Kidney capillary endothelial cell (primary cell): ENCODE results near the gene ZNF516.
A peak's percentile ranks its signal among the peaks of the same experiment; 100 is the strongest.

Experiments
- DNase-seq: peaks from one replicate; pipeline ENCODE4 v3.0.0-alpha.2; 2018; ENCODE audit warnings: low spot score

The ZNF516 gene

DNA sequence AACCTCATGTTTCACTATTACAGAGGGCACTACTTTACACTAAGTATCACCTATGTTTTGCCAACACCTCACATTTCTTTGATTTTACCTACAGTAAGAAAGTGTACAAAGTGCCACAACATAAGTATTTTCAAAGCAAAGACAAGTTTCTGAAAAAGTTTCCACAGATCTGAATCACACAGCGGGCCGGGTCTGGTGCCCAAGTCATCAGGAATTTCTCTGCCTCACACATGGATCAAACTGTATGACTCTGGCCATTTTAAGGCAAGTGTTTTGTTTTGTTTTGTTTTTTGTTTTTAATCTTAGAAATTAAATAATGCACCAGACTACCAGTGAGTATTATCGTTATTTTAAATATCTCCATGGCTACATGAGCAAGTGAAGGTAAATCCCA lies 73.4 kb downstream of the ZNF516 start:
- no peak for DNase-seq

DNA sequence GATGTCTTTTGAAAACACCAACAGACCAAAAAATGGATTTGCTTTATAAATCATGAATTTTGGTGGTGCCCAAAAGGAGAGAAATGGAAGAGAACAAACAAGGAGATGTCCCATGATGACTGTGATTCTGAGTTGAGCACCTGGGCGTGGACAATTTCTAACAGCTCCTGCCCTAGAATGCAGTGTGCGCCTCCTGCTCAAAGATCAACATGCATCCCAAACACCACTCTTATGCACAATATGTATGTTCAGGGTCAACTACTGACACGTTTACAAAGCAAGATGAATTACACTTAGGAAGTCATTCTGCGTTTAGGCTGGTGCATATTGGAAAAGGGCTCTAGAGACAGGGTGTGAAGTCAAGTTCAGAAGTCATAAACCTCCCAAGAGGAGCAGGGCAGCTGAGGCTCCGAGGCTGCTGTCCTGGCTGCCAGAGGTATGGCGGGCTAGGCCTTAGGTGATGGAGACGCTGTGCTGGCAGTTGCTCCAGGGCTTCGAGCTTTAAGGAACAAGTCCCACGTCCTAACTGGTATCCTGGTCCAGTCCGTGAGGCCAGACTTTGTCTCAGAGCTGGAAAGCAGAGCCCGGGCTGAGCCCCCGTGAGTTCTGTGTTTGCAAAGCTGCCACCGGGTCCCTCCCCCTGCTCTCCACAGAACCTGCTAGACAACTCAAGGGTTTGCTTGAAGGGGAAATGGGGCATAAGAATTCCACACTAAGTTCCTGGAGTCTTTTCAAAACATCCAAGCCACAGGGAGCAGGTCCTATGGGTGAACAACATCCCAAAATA lies 74.0 kb downstream of the ZNF516 start:
- DNase-seq, result no peak

DNA sequence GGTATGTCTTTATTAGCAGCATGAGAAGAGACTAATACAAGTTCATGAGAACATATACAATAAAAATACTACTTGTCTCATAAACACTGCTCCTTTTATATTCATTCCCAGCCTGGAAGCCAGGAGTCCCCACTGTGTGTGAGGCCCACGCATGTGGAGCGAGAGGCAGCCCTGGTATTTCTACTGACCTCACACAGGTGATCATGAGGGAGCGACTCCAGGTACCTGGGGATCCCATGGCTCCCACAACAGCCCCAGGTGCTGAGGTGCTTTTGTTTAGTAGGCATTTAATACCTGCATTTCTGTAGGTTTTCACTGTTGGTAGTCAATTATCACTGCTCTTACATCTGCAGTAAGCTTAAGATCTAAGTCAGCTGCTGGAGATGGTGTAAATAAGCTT lies 75.2 kb downstream of the ZNF516 start:
- DNase-seq, result no peak

DNA sequence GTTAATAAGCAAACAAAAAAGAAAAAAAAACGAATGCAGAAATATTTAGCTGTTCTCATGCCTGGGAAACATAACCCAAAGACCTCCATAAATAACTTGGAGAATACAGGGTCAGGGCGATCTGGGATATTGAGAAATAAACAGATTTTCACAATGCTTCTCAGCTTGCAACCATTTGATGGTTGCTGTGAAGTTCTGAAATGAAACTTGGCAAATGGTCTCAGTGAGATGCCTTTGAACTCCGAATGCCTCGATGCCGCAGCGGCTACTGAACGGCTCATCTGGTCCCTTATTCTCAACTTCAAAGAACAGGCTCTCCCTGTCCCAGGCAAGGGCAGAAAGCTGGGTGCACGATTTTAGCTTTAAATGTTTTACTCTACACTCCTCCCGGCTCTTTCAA lies 78.1 kb downstream of the ZNF516 start:
- no peak for DNase-seq

DNA sequence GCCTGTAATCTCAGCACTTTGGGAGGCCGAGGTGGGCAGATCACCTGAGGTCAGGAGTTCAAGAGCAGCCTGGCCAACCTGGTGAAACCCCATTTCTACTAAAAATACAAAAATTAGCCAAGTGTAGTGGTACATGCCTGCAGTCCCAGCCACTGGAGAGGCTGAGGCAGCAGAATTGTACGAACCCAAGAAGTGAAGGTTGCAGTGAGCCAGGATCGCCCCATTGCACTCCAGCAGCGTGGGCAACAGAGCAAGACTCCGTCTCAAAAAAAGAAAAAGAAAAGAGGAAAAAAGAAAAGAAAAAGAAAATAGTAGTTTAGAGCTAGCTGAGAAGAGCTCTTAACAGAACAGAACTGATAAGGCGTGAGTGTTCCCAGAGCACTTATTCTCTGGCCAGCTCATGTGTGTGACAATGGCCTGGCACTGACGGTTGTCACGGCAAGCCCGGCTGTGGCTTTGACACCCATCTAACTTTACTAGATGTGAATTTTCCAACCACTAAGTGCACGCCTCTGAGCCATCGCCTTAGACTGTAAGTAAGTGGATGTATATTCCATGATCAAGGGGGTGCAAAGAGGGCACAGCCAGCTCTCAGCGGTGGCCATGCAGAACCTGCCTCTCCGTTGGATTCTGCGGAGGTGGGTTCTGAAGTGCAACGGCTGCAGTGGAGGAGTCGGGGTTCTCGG lies 80.0 kb downstream of the ZNF516 start:
- no peak for DNase-seq

DNA sequence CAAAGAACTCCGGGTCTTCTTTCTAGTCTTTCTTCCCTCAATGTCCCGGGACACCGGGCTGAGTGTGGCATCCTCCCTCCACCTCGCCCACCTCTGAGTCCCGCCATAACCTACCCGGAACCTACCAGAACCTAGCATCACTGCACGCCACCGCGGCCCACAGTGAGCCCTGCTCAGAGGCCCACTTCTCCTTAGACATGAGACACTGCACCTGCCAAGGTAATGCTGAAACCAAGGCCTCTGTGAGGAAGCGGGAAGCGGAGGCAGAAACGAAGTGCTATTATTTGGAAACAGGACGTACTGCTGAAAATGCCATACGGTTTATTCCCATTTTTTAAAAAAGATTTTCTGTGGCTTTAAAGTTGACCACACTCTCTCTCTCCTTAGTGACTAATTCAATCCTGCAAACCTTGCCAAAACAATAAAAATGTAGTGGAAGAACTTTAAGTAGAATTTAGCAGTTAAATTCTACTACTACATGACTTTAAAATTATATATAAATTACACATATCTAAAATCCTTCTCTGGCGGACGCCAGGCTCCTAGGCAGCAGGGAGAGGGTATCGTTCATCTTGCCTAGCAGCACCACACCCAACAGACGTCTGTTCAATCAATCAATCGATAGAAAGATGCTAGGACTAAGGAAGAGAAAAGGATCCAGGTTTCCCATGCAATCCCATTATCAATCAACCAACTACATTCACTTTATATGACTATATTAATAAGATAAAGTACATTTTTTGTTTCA lies 82.0 kb downstream of the ZNF516 start:
- no peak for DNase-seq

DNA sequence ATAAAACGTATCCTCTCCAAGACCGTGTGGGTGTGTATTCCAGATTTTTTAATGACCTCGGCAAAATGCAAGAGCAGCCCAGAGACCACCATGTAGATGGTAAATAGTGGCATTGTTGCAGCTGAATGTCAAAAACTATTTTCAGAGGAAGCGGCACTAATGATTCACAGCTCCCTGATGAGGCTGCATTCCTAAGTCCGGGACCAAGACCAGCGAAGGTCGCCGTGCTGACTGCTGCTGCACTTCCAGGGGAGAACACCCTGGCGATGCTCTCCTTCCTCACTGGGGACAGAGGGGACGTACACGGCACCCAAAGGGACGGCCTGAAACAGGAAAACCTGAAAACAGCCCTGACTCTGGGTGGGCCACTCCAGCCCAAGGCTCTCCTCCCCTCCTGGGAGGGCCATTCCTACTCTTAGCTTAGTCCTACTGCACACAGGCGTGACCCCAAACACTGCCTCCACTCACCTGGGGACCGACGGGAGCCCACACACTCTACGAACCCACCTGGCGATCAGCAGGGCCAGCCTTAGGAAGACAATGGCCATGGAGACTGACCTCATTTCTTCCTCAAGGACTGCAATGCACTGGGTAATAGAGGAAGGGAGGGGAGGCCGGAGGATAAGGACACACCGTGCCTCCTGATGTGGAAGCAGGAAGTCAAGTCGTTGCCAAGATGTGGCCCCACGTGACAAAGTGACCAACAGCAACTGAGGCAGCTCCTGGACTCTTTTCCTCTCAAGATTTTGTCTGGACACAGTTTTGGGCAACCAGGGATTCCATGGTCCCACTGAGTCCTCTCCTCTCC lies 82.8 kb downstream of the ZNF516 start:
- peak; percentile 34 for DNase-seq

DNA sequence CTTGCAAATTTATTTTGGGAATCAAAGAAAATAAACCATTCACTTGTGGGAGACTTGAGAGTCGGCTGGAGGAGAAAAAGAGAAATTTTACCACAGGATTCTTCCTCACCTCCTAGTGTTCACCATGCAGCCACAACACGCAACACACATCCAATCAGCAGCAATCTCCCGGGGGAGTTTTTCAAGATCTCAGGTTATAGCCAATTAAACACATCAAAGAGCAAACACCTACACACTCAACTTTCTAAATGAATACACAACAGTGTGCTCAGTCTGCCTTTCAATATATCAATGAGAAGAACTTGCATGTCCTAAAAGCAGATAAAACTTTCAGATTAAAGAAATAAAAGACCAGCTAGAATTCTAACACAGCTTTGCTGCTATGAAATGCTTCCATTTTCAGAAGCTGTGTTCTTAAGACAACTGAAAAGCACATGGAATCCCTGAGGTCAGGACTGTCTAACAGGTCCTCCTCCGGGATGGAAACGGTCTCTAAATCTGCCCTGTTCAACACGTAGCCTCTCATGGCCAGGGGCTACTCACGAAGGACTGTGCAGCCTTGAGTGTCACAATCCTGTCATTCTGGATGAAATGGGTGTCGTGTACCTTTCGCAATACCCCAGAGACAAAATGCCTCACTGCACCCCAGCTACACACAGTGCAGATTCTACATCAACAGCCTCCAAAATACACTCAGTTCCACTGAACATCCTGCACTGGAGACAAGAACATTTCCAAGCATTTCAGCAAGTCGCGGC lies 84.2 kb downstream of the ZNF516 start:
- no peak for DNase-seq

DNA sequence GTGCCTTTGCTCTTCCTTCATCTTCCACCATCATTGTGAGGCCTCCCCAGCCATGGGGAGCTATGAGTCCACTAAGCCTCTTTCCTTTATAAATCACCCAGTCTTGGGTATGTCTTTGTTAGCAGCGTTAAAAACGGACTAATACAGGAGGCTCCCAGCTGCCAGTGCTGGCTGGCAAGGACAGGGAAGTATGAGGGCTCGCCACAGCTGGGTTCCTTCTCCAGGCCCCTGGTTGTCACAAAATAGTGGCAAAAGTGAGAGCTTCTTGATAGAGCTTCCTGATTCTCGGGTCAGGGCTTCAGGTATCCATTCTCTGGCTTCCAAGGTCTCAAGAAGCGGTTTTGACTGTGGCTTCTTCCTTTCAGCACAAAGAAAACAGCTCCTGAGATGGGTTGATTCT lies 85.0 kb downstream of the ZNF516 start:
- no peak for DNase-seq

DNA sequence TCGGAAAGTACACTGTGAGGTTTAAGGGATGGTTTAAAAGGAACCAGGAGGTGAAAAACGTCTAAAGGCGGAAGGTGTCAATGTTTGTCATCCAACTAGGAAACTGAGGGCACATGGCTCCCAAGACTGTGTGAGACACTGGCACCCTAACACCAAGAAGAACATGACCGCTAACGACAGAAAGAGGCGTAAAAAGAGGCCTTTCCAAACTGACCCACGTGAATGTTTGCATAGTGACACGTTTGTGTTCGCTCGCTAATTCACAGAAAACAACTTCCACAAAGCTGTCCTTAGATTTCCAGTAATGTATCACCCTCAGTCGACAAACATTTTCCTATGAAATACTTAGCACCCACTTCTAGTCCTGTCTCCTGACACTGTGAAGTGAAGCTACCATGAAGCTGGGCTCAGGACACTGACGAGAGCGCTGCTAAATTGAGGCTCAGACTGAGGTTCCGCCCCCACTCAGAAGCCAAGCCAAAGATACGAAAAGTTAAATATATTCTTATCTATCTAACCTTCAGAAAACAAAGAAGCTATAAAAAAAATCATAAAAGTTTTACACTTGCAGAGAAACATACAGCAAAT lies 86.5 kb downstream of the ZNF516 start:
- DNase-seq, result no peak

DNA sequence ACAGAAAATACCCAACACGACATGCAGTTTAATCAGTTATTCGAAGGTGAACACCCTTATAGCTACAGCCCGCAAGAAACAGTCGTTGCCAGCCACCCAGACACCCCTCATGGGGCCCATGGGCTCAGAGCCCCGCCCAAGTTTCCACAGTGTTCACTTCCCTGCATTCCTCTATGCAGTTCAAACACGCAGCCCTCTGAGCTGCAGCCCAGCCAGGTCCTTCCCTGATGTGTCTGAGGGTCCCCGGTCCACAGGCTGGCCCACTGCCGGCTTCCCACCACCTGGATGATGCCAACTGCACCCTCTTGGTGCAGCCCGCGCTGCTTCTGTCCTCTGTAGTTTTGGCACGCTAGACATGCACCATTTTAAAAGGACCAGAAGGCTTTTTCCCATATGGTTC lies 87.4 kb downstream of the ZNF516 start:
- no peak for DNase-seq

DNA sequence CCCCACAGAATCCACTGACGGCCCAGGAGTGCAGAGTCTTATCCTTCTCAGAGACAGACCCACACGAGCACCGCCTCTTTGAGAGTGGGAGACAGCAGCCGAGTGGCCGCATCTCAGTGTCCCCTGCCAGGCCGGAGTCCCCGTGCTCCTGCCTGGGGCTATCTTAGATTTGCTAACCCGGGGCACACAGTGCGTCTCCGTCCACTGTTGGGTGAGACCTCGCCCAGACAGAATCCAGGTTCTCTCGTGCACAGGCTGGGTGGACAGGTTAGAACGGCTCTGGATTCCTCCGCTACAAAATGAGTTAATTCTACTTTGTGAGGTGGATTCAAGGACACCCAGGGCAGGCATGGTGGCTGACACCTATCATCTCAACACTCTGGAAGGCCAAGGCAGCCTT lies 88.3 kb downstream of the ZNF516 start:
- no peak for DNase-seq

DNA sequence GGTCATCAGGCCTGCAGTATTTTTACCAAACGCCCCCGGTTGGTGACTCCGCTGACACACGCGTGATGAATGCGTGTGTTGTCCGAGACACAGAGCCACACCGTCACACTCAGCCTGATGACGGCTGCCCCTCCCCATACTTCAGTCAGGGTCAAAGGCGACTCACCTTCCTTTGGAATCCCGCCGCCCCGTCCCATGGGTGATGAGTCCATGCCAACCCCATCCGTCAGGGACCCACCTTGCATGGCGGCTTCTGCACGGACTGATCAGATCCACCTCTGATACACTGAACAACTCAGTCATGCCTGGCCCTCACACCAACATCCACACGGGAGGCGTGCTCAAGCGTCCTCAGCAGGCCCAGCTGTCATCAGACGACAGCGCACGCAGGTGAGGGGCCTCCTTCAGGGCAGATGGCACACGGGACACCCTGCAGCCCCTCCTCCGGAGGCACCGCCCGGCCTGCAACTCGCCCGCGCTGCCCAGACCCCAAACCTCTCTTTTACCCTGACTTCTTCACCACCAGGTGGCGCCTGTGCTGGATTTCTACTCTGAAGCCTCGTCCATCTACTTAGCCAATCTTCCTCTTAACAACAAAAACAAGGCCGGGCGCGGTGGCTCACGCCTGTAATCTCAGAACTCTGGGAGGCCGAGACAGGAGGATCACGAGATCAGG lies 89.2 kb downstream of the ZNF516 start:
- DNase-seq, result peak; percentile 24

DNA sequence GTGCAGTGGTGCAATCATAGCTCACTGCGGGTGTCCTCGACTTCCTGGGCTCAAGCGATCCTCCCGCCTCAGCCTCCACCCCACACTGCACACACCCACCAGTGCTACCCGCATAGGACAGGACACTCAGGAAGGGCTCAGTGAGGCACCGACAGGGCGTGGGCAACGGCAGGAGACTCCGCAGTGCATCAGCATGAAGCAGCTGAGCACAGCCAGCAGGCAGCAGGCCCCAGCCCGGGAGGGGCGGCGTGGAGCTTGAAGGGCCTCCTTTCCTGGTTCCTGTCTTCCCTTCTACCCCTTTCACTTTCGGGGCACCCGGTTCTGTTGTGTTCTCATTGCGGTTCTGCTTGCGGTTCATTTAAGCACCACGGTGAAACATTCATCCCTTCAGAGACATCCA lies 89.8 kb downstream of the ZNF516 start:
- no peak for DNase-seq

DNA sequence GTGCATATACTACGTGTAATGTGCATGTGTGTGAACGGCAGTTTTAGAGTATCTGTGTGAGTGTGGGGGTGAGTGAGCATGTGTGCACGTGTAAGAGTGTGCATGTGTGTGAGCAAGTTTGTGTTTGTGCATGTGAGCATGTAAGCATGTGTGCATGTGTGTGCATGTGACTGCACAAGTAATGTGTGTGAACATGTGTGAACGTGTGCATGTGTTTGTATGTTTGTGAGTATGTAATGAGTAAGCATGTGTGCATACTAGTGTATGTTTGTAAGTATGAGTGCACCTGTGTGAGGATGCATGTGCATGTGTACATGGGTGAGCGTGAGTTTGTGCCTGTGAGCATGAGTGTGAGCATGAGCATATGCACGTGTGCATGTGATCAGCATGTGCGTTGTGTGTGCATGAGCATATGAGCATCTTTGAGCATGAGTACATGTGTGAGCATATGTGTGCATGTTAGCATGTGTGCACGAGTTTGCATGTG lies 90.7 kb downstream of the ZNF516 start:
- no peak for DNase-seq

DNA sequence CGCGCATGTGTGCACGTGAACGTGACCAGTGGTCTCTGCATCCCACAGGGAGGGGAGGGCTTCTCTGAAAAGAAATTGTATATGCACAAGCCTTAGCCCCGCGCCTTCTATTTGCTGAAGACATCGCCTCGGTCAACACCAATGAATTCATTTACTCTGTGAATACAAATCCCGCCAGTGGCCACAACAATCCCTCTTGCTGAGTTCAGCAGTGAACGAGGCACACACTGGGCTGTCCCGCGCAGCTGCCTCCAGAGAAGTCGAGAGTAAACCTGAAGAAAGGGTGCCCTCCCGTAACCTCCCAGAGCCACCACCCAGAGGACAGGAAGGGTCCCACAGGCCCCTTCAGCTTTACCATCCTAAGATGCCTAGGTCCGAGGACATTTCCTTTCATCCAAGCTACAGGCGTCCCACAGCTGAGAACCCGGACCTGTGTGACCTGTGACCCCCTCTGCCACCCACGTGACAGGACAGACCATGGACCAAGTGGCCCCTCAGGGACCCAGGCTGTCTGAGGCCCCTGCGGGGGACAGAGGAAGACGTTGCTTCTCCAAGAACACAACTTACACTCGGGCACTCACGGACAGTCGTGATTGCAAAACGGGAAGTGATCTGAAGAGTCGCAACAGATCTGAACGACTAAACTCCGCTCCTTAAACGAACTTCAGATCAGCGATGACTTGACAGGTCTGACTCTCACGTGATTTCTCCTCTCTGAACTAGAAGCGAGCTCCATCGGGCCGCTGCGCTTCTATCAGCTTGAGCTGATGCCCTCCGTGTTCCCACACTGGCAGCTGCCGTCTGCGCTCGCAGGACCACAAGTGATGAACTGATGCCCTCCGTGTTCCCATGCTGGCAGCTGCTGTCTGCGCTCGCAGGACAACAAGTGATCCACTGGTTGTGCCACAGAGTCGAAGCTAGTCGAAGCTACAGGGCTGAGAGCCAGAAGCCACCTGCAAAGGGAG lies 92.7 kb downstream of the ZNF516 start:
- no peak for DNase-seq

DNA sequence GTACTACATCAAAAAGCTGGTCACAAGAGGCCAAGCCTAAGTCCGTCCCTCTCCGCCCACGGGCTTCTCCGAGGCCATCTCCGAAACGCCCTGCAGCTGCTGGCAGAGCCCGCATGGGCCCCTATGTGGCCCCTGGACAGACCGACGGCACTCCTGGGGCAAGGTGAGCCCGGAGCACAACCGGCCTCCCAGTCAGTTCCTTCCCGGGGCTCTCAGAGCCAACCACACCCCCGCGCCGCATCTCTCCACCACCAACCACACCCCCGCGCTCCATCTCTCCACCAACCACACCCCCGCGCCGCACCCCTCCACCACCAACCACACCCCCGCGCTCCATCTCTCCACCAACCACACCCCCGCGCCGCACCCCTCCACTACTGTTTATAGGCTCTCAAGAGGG lies 93.5 kb downstream of the ZNF516 start:
- no peak for DNase-seq

DNA sequence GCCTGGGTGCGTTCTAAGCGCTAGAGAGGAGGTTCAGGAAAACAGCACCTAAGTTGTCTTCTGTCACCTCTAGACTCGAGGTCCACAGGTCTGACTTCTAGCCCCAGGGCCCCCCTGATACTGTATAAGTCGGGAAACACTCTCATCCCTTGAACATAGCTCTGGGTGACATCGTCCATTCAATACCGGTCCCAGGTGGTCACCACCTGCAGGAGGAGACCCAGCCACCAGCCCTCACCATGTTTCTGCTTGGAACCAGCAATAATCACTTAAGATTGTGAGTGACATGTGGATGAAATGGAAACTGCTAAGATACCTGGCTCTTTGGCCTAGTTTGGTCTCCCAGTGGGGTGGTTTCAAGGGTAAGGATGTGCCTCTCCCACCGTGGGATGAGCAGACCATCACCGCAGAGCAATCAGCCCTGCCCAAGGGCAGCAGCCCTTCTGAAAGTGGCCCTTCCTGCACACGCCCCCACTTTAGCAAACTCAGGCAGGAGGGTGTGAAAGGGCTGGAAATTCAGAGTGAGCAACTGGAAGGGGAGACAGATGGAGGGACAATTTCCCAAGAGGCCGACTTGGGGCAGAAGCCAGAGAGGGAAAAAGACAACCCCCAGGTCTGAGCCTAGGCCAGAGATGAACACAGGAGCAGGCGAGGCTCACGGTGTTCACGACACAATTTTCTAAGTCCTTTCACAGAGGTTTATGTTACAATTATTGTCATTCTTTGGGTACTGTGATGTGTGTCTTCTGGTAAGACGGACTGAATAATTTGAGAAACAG lies 95.2 kb downstream of the ZNF516 start:
- no peak for DNase-seq
